Adipocyte (in vitro differentiated cells): ENCODE measurements around the gene SAP30.

ENCODE experiments used
- DNase-seq: peaks from one replicate; pipeline ENCODE4 v3.0.0-alpha.2; 2015; ENCODE audit warnings: low read depth
- H3K27me3 ChIP-seq: replicated peaks from 2 replicates; pipeline ENCODE4 v1.7.0; 2013; ENCODE audit warnings: mild to moderate bottlenecking, low read length, moderate library complexity; ENCODE audit not compliant: control insufficient read depth, insufficient read depth
- H3K36me3 ChIP-seq: 2 replicates; pipeline ENCODE4 v1.7.0; 2013; ENCODE audit warnings: low read length, mild to moderate bottlenecking, moderate library complexity; ENCODE audit not compliant: control insufficient read depth, insufficient read depth, severe bottlenecking
- H3K4me1 ChIP-seq: 2 replicates; pipeline ENCODE4 v1.7.0; 2013; ENCODE audit warnings: mild to moderate bottlenecking, low read length, moderate library complexity; ENCODE audit not compliant: control insufficient read depth, insufficient read depth
- H3K4me3 ChIP-seq: 2 replicates; pipeline ENCODE4 v1.7.0; 2013; ENCODE audit warnings: mild to moderate bottlenecking, low read length, moderate library complexity
- H3K9ac ChIP-seq: 2 replicates; pipeline ENCODE4 v1.7.0; 2013; ENCODE audit warnings: mild to moderate bottlenecking, low read length, moderate library complexity
- H3K9me3 ChIP-seq: 2 replicates; pipeline ENCODE4 v1.7.0; 2013; ENCODE audit warnings: mild to moderate bottlenecking, low read length, moderate library complexity; ENCODE audit not compliant: control insufficient read depth

Gene SAP30

GRCh38 chr4:173337463-173337862, 33.3 kb upstream of the SAP30 start:
- DNase-seq, result no peak
- Histone ChIP-seq H3K36me3 (no peaks in the 10 kb centered on the region), H3K4me1 (peaks cover 7% of the 10 kb centered on the region), H3K9me3 (no peaks in the 10 kb centered on the region), H3K27me3 (no peaks in the 10 kb centered on the region), H3K4me3 (no peak overlapping the region), H3K9ac (no peak overlapping the region)

DNA sequence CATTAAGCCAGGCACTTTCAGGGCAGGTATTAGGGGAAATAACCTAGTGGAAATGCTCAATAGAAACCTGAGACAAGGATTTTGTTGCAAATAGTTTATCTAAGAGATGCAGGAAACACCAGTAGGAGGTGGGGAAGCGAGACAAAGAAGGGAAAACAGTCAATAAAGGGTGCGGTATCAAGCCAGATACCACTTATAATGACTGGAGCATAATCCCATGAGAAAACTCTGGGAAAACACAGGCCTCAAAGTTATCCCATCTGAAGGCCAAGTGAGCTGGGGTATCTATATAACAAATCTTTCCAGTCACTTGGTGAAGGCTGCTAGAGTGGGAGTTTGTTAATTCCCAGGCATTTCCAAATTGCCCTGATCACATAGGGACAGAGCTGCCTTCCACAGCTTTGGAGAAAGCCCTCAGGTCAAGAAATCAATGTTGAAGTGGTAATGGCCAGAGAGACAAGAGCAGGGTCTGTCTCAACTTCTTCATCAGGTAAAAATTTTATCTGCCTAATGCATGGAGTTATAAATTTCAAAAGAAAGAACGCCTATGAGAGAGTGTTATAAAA, 26.8 kb upstream of the SAP30 start:
- H3K9me3 ChIP-seq, result peaks cover 5% of the 10 kb centered on the region
- peaks cover 7% of the 10 kb centered on the region for H3K4me1 ChIP-seq
- no peak for DNase-seq
- no peak overlapping the region for H3K9ac ChIP-seq
- no peaks in the 10 kb centered on the region for H3K36me3 ChIP-seq
- no peak overlapping the region for H3K4me3 ChIP-seq
- H3K27me3 ChIP-seq, result no peaks in the 10 kb centered on the region

GRCh38 chr4:173345648-173346047, 25.1 kb upstream of the SAP30 start:
- H3K4me3 ChIP-seq, result no peak overlapping the region
- peak; percentile 3 for DNase-seq
- no peaks in the 10 kb centered on the region for H3K36me3 ChIP-seq
- H3K27me3 ChIP-seq, result no peaks in the 10 kb centered on the region
- peaks cover 5% of the 10 kb centered on the region for H3K9me3 ChIP-seq
- no peak overlapping the region for H3K9ac ChIP-seq
- H3K4me1 ChIP-seq, result peaks cover 7% of the 10 kb centered on the region

GRCh38 chr4:173346074-173346473, 24.7 kb upstream of the SAP30 start:
- Histone ChIP-seq H3K9ac (no peak overlapping the region), H3K36me3 (no peaks in the 10 kb centered on the region), H3K4me3 (no peak overlapping the region), H3K4me1 (peaks cover 7% of the 10 kb centered on the region), H3K9me3 (peaks cover 5% of the 10 kb centered on the region), H3K27me3 (no peaks in the 10 kb centered on the region)
- peak; percentile 28 for DNase-seq

- Histone ChIP-seq H3K9ac (no peak overlapping the region), H3K4me3 (no peak overlapping the region), H3K9me3 (peaks cover 5% of the 10 kb centered on the region), H3K4me1 (peaks cover 7% of the 10 kb centered on the region), H3K27me3 (no peaks in the 10 kb centered on the region), H3K36me3 (no peaks in the 10 kb centered on the region)
- no peak for DNase-seq
These were observed 23.3 kb upstream of the SAP30 start for GRCh38 chr4:173347467-173347866.

DNA sequence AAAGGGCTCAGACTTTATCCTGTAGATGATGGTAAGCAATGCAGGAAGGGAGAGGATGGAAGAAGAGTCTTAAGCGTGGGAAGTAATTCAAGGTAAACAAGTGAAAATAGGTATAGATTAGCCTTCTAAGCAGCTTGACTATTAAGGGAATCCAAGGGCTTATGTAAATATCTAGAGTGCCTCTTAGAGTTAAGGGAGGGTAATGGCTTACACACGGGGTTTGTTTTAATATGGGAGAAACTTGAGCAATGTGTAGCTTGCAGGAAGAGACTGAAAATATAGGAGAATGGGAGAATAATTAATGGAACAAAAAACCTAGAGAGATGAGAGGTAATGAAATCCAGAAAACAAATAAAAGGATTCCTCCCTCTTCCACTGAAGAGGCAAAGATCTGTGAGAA, 12.8 kb upstream of the SAP30 start:
- H3K4me3 ChIP-seq, result no peak overlapping the region
- DNase-seq, result no peak
- H3K36me3 ChIP-seq, result no peaks in the 10 kb centered on the region
- peaks cover 3% of the 10 kb centered on the region for H3K27me3 ChIP-seq
- H3K9ac ChIP-seq, result no peak overlapping the region
- no peaks in the 10 kb centered on the region for H3K4me1 ChIP-seq
- no peaks in the 10 kb centered on the region for H3K9me3 ChIP-seq

DNA sequence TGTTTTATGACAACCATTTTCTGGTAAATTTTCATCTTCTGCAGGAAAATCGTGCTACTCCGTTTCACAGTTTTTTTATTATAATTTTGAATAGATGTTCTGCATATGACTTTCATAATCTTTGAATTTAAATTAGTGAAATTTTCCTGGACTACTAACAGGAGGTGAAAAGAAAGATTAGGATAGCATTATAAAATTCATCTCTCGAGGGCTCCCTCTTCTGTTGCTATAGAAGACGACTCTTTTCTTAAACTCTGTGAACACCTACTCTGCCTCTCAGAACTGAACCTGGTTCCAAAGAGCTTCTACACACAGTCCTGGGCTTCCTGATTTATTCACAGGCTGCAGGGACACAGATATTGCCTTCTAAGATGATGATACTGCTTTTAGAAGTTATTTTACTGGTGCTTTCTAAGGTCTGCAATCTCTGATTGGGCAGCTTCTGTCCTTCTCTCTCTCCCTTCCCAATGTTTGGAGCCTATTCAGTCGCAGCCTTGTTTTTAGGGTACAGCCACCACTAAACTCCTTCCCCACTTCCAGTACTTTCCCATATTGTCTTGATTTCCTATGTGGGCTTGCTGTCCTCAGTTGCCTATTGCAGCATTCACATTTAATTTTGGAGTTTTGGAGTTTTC, 10.1 kb upstream of the SAP30 start:
- no peaks in the 10 kb centered on the region for H3K4me1 ChIP-seq
- no peaks in the 10 kb centered on the region for H3K36me3 ChIP-seq
- H3K9ac ChIP-seq, result peak overlapping the region; percentile 11
- no peaks in the 10 kb centered on the region for H3K9me3 ChIP-seq
- DNase-seq, result peak; percentile 39
- H3K27me3 ChIP-seq, result peaks cover 3% of the 10 kb centered on the region
- H3K4me3 ChIP-seq, result no peak overlapping the region

DNA sequence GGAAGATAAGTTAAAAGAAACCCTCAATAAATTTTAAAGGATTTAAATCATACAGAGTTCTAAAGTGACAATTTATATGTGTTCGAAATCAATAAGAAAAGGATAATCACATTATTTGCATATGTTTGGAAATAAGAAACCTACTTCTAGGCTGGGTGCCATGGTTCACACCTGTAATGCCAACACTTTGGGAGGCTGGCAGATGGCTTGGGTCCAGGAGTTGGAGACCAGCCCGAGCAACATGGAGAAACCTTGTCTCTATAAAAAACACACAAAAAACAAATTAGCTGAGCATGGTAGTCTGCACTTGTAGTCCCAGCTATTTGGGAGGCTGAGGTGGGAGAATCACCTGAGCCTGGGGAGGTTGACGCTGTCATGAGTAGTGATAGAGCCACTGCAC, 8.1 kb upstream of the SAP30 start:
- Histone ChIP-seq H3K27me3 (peaks cover 3% of the 10 kb centered on the region), H3K9ac (no peak overlapping the region), H3K9me3 (no peaks in the 10 kb centered on the region), H3K4me3 (no peak overlapping the region), H3K36me3 (no peaks in the 10 kb centered on the region), H3K4me1 (no peaks in the 10 kb centered on the region)
- DNase-seq, result no peak

- H3K4me3 ChIP-seq, result no peak overlapping the region
- no peak overlapping the region for H3K9ac ChIP-seq
- H3K4me1 ChIP-seq, result no peaks in the 10 kb centered on the region
- no peaks in the 10 kb centered on the region for H3K9me3 ChIP-seq
- H3K36me3 ChIP-seq, result no peaks in the 10 kb centered on the region
- DNase-seq, result no peak
- H3K27me3 ChIP-seq, result no peaks in the 10 kb centered on the region
These were observed 5.3 kb upstream of the SAP30 start for GRCh38 chr4:173365359-173365996.

- H3K4me1 ChIP-seq, result no peaks in the 10 kb centered on the region
- no peaks in the 10 kb centered on the region for H3K36me3 ChIP-seq
- no peaks in the 10 kb centered on the region for H3K27me3 ChIP-seq
- DNase-seq, result peak; percentile 14
- H3K9me3 ChIP-seq, result no peaks in the 10 kb centered on the region
- H3K9ac ChIP-seq, result no peak overlapping the region
- no peak overlapping the region for H3K4me3 ChIP-seq
These were observed 3.5 kb upstream of the SAP30 start for GRCh38 chr4:173367285-173367684.

- H3K9ac ChIP-seq, result no peak overlapping the region
- no peaks in the 10 kb centered on the region for H3K9me3 ChIP-seq
- H3K4me3 ChIP-seq, result no peak overlapping the region
- no peaks in the 10 kb centered on the region for H3K4me1 ChIP-seq
- no peaks in the 10 kb centered on the region for H3K36me3 ChIP-seq
- DNase-seq, result peak; percentile 7
- H3K27me3 ChIP-seq, result no peaks in the 10 kb centered on the region
These were observed 2.8 kb upstream of the SAP30 start for GRCh38 chr4:173367946-173368345.
